ENCODE measurements around the gene CORIN.
A peak's percentile ranks its signal among the peaks of the same experiment; 100 is the strongest.

CORIN gene

DNA sequence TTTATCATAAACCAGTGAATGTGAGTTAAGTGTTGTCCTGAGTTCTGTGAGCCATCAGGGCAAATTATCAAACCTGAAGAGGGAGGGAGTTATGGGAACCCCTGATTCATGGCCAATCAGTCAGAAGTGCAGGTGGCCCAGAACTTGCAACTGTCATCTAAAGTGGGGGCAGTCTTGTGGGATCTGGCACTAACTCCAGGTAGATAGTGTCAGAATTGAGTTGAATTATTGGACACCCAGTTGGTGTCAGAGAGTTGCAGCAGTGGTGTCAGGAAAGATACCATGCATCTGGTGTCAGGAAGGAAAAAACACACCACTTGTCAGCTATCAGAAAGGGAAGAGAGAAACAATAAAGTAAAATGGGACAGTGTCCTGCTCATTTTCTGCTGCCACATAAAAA lies 8.4 kb downstream of the CORIN start:
- H3K4me1 ChIP-seq (ENCODE audit: insufficient read depth, low read length, poor library complexity, severe bottlenecking), result peaks cover 32% of the 10 kb centered on the region
- H3K27me3 ChIP-seq (ENCODE audit: insufficient read depth, low read length, poor library complexity, severe bottlenecking), result no peaks in the 10 kb centered on the region
- no peaks in the 10 kb centered on the region for H3K36me3 ChIP-seq (ENCODE audit: insufficient read depth, low read length)
- no peaks in the 10 kb centered on the region for H4K20me1 ChIP-seq (ENCODE audit: insufficient read depth, low read length, poor library complexity, severe bottlenecking)
- no peaks in the 10 kb centered on the region for H3F3A ChIP-seq (ENCODE audit: low read depth)
- no peak overlapping the region for H3K9ac ChIP-seq (ENCODE audit: low read depth, low read length, poor library complexity, severe bottlenecking)
- no peak for TF ChIP-seq CTCF (conservative IDR thresholded peaks at IDR 0.05; ENCODE audit: low read length)
- no peaks in the 10 kb centered on the region for H3K9me3 ChIP-seq (ENCODE audit: insufficient read depth, low read depth, low read length)
- no peak overlapping the region for H3K4me2 ChIP-seq (ENCODE audit: low read depth, low read length, poor library complexity, severe bottlenecking)
- no peaks in the 10 kb centered on the region for H3K9me2 ChIP-seq (replicated peaks; ENCODE audit: low read depth, low read length)
- H2AFZ ChIP-seq (ENCODE audit: low read length), result no peak overlapping the region
- H3K4me3 ChIP-seq (ENCODE audit: low read length, poor library complexity, severe bottlenecking), result no peak overlapping the region
- no peaks in the 10 kb centered on the region for H3K79me2 ChIP-seq (ENCODE audit: insufficient read depth, low read length)

GRCh38 chr4:47827343-47828047 lies 10.4 kb downstream of the CORIN start:
- Histone ChIP-seq H3K9me3 (ENCODE audit: insufficient read depth, low read depth, low read length) (no peaks in the 10 kb centered on the region), H3K36me3 (ENCODE audit: insufficient read depth, low read length) (no peaks in the 10 kb centered on the region), H3K27me3 (ENCODE audit: insufficient read depth, low read length, poor library complexity, severe bottlenecking) (no peaks in the 10 kb centered on the region), H3K4me3 (ENCODE audit: low read length, poor library complexity, severe bottlenecking) (peak overlapping the region; percentile 14), H3K9ac (ENCODE audit: low read depth, low read length, poor library complexity, severe bottlenecking) (no peak overlapping the region), H3K9me2 (replicated peaks; ENCODE audit: low read depth, low read length) (no peaks in the 10 kb centered on the region), H3K4me1 (ENCODE audit: insufficient read depth, low read length, poor library complexity, severe bottlenecking) (peaks cover 32% of the 10 kb centered on the region), H3K79me2 (ENCODE audit: insufficient read depth, low read length) (no peaks in the 10 kb centered on the region), H3F3A (ENCODE audit: low read depth) (no peaks in the 10 kb centered on the region), H4K20me1 (ENCODE audit: insufficient read depth, low read length, poor library complexity, severe bottlenecking) (no peaks in the 10 kb centered on the region), H2AFZ (ENCODE audit: low read length) (no peak overlapping the region), H3K4me2 (ENCODE audit: low read depth, low read length, poor library complexity, severe bottlenecking) (peak overlapping the region; percentile 73)
- TF ChIP-seq EZH2phosphoT487 (IDR thresholded peaks at IDR 0.05; ENCODE audit: borderline replicate concordance), result no peak
- TF ChIP-seq CTCF (conservative IDR thresholded peaks at IDR 0.05; ENCODE audit: low read length), result no peak

GRCh38 chr4:47824840-47825239 lies 13.0 kb downstream of the CORIN start:
- Histone ChIP-seq H3K9ac (ENCODE audit: low read depth, low read length, poor library complexity, severe bottlenecking) (no peak overlapping the region), H3K4me1 (ENCODE audit: insufficient read depth, low read length, poor library complexity, severe bottlenecking) (peaks cover 31% of the 10 kb centered on the region), H2AFZ (ENCODE audit: low read length) (no peak overlapping the region), H3F3A (ENCODE audit: low read depth) (no peaks in the 10 kb centered on the region), H3K4me2 (ENCODE audit: low read depth, low read length, poor library complexity, severe bottlenecking) (no peak overlapping the region), H3K9me3 (ENCODE audit: insufficient read depth, low read depth, low read length) (no peaks in the 10 kb centered on the region), H3K9me2 (replicated peaks; ENCODE audit: low read depth, low read length) (no peaks in the 10 kb centered on the region), H3K36me3 (ENCODE audit: insufficient read depth, low read length) (no peaks in the 10 kb centered on the region), H4K20me1 (ENCODE audit: insufficient read depth, low read length, poor library complexity, severe bottlenecking) (no peaks in the 10 kb centered on the region), H3K4me3 (ENCODE audit: low read length, poor library complexity, severe bottlenecking) (no peak overlapping the region), H3K27me3 (ENCODE audit: insufficient read depth, low read length, poor library complexity, severe bottlenecking) (no peaks in the 10 kb centered on the region), H3K79me2 (ENCODE audit: insufficient read depth, low read length) (no peaks in the 10 kb centered on the region)
- TF ChIP-seq CTCF (conservative IDR thresholded peaks at IDR 0.05; ENCODE audit: low read length) (no peak), EZH2phosphoT487 (IDR thresholded peaks at IDR 0.05; ENCODE audit: borderline replicate concordance) (no peak)

Data from Loucy (cell line).